Lower leg skin (tissue), 4 donors: ENCODE results near the gene ZNFX1. TPM values are rescaled to one million over a fixed set of nuclear protein-coding genes. Genes with fewer than 3 reads are reported as not detected.

ENCODE experiments used
- DNase-seq, 2 donors: peaks; one replicate each; pipeline ENCODE4 v3.0.0-alpha.2; 2019; ENCODE audit warnings: low spot score in 2 of 2
- H3K4me3 ChIP-seq: fragments of 200-600 bp; sonication (generic); 2 replicates; pipeline ENCODE4 v1.5.1; 2017; ENCODE audit warnings: mild to moderate bottlenecking, low read depth; ENCODE audit not compliant: poor library complexity, severe bottlenecking
- CTCF ChIP-seq, 3 donors: fragments of 450-650 bp; IDR thresholded peaks; one replicate each; pipeline ENCODE4 v1.5.1; 2016; ENCODE audit warnings: antibody characterized with exemption in 3 of 3, mild to moderate bottlenecking in 3 of 3, moderate library complexity in 2 of 3
- POLR2A ChIP-seq, 2 donors: fragments of 450-650 bp; IDR thresholded peaks; one replicate each; pipeline ENCODE4 v1.6.1; 2016 to 2017; ENCODE audit warnings: antibody characterized with exemption in 2 of 2, mild to moderate bottlenecking in 1 of 2, moderate library complexity in 1 of 2
- WGBS, 2 donors: methylation state at CpG; one replicate each; pipeline ENCODE4 v1.1.5; 2018; 5-methylcytosine and 5-hydroxymethylcytosine counted together
- intact Hi-C: fragments of 100-400 bp; cut with DNase I; formaldehyde crosslinking; loops from one replicate; pipeline ENCODE4 v1.15.0; 2023; ENCODE audit warnings: low total_unique reads
- total RNA-seq, 4 donors: library from RNA; depleted of rRNA; stranded (reverse); fragments of >200 nt; gene quantifications; one replicate each; pipeline ENCODE4 v1.1.0, GENCODE V29; 2016

Gene ZNFX1
- total RNA-seq, 4 donors from 2014 or later: 26.0 to 31.4 (median 28.1) TPM

- intact Hi-C loops: no loop called here
- no peak overlapping the region for H3K4me3 ChIP-seq
- DNase-seq: no peak
- no peak for TF ChIP-seq CTCF (IDR thresholded peaks at IDR 0.05)
- no peak for TF ChIP-seq POLR2A (IDR thresholded peaks at IDR 0.05)
- 85 to 92% methylated on average over 9 of the region's 9 CpGs for WGBS, 2 donors
Observed at GRCh38 chr20:49281913-49282467, 4.1 kb upstream of the ZNFX1 start.

GRCh38 chr20:49281059-49281912 lies 3.4 kb upstream of the ZNFX1 start:
- intact Hi-C loops: no loop called here
- no peak for DNase-seq
- no peak overlapping the region for H3K4me3 ChIP-seq
- TF ChIP-seq POLR2A (IDR thresholded peaks at IDR 0.05): no peak
- TF ChIP-seq CTCF (IDR thresholded peaks at IDR 0.05): no peak
- WGBS, 2 donors: 77 to 81% methylated on average over 13 of the region's 13 CpGs

- no peak for DNase-seq
- WGBS, 2 donors: 68 to 73% methylated on average over 6 of the region's 6 CpGs
- TF ChIP-seq CTCF (IDR thresholded peaks at IDR 0.05) (no peak), POLR2A (IDR thresholded peaks at IDR 0.05) (no peak)
Observed at GRCh38 chr20:49280463-49281058, 2.7 kb upstream of the ZNFX1 start.

GRCh38 chr20:49279677-49280462 lies 2.0 kb upstream of the ZNFX1 start:
- TF ChIP-seq POLR2A (IDR thresholded peaks at IDR 0.05) (no peak), CTCF (IDR thresholded peaks at IDR 0.05) (no peak)
- intact Hi-C loops: no loop called here
- WGBS, 2 donors: 61 to 64% methylated on average over 7 of the region's 7 CpGs
- H3K4me3 ChIP-seq: peak overlapping the region; percentile 75
- no peak for DNase-seq

More at GRCh38 chr20:49280463-49281058, 2.7 kb upstream of the ZNFX1 start:
- intact Hi-C loops: no loop called here
- no peak overlapping the region for H3K4me3 ChIP-seq

- H3K4me3 ChIP-seq: peak overlapping the region; percentile 75
- intact Hi-C loops: no loop called here
- DNase-seq: peak in 1 of 2 donors; percentile 31
- WGBS, 2 donors: 13% methylated on average over 33 of the region's 33 CpGs
- TF ChIP-seq POLR2A (IDR thresholded peaks at IDR 0.05) (no peak), CTCF (IDR thresholded peaks at IDR 0.05) (no peak)
Observed at GRCh38 chr20:49278818-49279676, 1.2 kb upstream of the ZNFX1 start.
